Cardiac septum (tissue), 1 donor: ENCODE results near the gene CCM2L. TPM values are rescaled to one million over a fixed set of nuclear protein-coding genes. Genes with fewer than 3 reads are reported as not detected.

ENCODE experiments used
- DNase-seq: peaks from one replicate; pipeline ENCODE4 v3.0.0-alpha.2; 2020; ENCODE audit warnings: low spot score
- intact Hi-C: fragments of 100-400 bp; cut with DNase I; formaldehyde crosslinking; loops from one replicate; pipeline ENCODE4 v1.14.0; 2022
- total RNA-seq: library from RNA; stranded (reverse); fragmentation: NEBNext Ultra II Directional; extraction: Animal tissue kit (Norgen Biotek cat#: 25700); gene quantifications from one replicate; pipeline ENCODE4 v1.2.1, GENCODE V29; 2021
- donor health status: DM: no; HTN: no; CAD: no.

CCM2L gene
- total RNA-seq, 1 donor from 2014 or later = 7.0 TPM

DNA sequence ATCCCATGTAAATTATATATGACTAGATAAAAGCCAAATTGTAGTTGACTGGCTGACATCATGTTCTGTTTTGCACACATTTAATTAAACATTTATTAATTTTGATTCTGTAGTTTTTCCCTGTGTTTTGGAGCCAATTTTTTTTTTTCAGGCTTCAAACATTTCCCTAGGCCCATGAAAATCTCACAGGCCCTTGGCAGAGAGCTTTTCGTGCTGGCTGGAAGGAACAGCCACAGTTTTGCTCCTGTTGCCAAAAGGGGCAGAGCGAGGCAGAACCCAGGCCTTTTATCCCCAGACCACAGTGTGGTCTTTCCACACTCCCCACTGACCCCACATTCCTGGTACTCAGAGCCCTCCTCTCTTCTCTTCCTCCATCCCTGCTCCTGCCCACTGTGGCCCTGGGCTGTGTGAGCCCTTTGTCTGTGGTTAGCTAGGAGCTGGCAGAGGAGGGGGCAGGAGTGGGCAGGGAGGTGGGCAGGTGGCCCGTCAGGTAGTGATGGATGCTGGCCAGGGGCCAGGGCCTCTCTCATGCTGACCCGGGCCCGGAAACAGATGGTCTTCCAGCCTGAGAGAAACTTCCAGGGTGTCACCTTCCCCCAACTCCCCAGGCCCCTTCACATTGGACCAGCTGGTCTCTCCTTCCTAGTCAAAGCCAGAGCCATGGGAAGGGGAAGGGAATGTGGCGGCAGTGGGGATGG, 19.4 kb upstream of the CCM2L start:
- no peak for DNase-seq
- intact Hi-C loops = no loop called here

DNA sequence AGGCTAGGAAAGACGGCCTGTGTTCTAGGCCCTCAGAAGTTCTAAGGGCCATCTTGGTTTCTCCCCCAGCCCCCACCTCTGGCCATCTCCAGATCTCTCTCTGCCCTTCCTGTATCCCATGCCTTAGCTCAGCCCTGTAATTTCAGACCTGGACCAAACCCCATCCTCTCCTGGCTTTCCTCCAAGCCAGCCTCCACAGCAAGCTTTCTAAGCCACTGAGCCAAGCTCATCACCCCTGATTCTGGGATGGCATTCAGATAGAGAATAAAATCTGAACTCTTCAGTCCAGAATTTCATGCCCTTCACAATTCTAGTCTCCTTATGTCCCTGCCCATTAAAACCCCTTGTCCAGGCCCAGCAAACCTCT, 18.9 kb upstream of the CCM2L start:
- no peak for DNase-seq
- intact Hi-C loops = no loop called here

- no peak for DNase-seq
- intact Hi-C loops = no loop called here
These were observed 18.2 kb upstream of the CCM2L start for GRCh38 chr20:31992086-31992485.

GRCh38 chr20:31996996-31997395, 13.2 kb upstream of the CCM2L start:
- intact Hi-C loops = no loop called here
- DNase-seq = no peak

DNA sequence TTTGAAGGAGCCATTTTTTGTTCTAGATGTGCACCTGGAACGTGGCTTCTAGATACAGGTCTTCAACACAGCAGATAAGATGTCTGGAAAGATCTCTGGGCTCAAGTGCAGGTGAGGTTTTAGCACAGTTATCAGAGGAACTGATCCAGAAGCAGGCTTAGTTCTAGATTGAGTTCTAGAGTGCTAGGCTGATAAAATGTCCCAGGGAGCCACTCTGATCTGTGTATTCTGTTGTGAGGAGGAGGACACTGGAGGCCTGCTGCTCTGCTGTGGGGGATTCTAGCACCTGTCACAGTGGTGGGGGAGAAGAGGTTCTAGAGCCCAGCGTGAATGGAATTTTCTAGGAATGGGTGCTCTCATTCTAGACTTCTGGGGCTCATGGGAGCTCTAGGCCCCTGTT, 12.0 kb upstream of the CCM2L start:
- intact Hi-C loops = no loop called here
- no peak for DNase-seq

GRCh38 chr20:32003325-32003724, 6.9 kb upstream of the CCM2L start:
- intact Hi-C loops = no loop called here
- DNase-seq = no peak

DNA sequence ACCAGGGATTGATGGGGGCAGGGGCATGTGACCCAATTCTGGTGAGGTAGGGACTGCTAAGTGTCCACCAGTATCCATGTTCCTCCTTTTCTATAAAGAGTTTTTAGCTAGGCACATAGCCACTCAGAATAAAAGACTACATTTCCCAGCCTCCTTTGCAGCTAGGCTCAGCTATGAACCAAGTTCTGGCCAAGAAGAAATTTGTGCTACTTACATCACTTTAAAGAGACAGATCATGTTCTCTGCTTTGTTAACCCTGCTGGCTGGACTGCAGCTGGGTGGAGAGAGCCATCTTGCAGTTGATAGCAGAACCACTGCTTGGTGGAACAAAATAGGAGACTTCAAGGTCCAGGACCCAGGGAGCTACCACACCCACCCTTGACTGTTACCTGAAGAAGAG, 5.3 kb upstream of the CCM2L start:
- DNase-seq = no peak
- intact Hi-C loops = no loop called here

- DNase-seq = no peak
- intact Hi-C loops = no loop called here
These were observed 4.2 kb upstream of the CCM2L start for GRCh38 chr20:32006053-32006452.

DNA sequence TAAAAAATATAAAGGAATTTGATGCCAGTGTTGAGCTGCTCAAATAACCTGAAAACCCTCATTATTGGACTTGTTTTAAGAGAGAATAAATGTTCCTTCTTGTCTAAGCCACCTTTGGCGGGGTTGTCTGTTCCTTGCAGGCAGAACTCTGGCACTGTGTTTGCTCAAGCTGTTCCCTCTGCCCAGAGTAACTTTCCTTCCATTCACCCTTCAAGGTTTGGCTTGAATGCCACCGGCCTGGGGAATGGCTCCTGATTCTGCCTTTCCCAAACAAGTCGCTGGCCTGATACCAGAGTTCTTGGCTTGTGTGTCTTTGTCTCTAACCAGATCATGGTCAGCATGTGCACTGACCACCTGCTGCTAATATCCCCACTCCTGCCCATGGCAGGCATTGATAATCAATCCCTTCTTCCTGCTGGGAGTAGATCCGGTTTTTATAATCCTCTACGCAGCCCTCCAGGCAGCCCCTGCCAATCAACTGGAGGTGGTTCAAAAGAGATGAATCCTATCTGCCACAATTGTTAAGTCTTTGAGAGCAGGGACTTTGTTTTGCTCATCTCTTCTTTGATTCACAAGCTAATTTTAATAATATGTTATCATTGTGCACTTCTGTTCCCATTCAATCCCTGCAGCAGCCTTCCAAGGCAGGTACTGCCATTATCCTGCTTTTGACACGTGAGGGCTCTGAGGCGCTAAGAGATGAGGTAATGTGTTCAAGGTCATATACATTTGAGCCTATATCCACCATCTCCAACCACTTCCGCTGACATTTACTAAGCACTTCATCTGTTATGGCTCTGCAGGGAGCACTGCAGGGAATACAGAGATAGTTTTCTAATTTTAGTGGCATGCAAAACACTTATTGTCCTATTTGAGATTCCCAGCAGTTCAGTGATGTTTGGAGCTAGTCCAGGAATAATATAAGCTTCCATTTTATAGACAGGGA, 3.1 kb upstream of the CCM2L start:
- no peak for DNase-seq
- intact Hi-C loops = no loop called here

GRCh38 chr20:32007787-32008616, 2.2 kb upstream of the CCM2L start:
- DNase-seq = peak; percentile 84
- intact Hi-C loops = no loop called here

GRCh38 chr20:32009564-32009963, 674 bp upstream of the CCM2L start:
- intact Hi-C loops = no loop called here
- DNase-seq = no peak

DNA sequence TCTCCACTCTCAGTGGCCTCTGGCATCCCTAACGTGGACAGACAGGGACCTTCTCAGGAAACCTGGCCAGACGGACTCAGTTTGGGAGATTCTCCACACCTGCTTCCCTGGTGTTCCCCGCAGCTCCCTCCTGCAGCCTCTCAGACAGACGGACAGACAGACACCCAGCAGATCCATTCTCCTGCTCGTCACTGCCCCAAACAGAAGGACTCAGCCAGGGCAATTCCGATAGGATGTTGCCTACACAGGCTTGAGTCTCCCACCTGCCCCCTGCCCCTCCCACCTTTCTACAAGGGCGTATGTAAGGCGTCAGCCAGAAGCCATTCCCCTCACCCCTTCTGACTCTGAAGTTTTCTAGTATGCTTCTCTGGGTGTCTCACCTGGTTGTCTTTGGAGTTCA, 428 bp downstream of the CCM2L start:
- no peak for DNase-seq
- intact Hi-C loops = no loop called here

GRCh38 chr20:32012159-32012688, 2.0 kb downstream of the CCM2L start:
- intact Hi-C loops = no loop called here
- no peak for DNase-seq

DNA sequence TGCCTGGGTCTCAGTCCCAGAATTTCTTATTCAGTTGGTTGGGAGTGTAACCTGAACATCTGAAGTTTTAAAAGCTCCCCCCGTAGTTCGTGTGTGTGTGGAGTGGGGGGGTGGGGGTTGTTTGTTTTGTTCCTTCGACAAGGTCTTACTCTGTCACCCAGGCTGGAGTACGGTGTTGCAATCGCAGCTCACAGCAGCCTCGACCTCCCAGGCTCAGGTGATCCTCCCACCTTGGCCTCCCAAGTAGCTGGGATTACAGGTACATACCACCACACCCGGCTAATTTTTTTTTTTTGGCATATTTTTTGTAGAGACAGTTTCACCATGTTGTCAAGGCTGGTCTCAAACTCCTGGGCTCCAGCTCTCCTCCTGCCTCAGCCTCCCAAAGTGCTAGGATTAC, 3.1 kb downstream of the CCM2L start:
- DNase-seq = no peak
- intact Hi-C loops = no loop called here

DNA sequence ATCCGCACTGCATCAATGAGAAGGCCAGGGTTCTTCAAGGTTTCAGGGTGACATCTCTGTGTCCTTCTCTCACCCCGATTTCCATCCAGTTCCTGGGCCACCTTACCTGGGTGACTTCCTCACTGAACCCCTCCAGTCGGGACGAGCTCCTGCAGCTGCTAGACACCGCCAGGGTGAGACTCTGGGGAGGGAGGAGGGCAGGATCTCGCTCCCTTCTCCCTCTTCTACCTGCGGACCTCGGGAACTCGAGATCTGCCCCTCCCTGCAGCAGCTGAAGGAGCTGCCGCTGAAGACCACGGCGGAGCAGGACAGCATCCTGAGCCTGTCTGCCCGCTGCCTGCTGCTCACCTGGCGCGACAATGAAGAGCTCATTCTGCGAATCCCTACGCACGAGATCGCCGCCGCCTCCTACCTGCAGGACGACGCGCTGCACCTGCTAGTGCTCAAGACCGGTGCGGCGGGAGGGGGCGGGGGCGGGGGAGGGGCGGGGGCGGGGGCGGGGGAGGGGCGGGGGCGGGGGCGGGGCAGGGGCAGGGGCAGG, 7.5 kb downstream of the CCM2L start:
- intact Hi-C loops = no loop called here
- no peak for DNase-seq

DNA sequence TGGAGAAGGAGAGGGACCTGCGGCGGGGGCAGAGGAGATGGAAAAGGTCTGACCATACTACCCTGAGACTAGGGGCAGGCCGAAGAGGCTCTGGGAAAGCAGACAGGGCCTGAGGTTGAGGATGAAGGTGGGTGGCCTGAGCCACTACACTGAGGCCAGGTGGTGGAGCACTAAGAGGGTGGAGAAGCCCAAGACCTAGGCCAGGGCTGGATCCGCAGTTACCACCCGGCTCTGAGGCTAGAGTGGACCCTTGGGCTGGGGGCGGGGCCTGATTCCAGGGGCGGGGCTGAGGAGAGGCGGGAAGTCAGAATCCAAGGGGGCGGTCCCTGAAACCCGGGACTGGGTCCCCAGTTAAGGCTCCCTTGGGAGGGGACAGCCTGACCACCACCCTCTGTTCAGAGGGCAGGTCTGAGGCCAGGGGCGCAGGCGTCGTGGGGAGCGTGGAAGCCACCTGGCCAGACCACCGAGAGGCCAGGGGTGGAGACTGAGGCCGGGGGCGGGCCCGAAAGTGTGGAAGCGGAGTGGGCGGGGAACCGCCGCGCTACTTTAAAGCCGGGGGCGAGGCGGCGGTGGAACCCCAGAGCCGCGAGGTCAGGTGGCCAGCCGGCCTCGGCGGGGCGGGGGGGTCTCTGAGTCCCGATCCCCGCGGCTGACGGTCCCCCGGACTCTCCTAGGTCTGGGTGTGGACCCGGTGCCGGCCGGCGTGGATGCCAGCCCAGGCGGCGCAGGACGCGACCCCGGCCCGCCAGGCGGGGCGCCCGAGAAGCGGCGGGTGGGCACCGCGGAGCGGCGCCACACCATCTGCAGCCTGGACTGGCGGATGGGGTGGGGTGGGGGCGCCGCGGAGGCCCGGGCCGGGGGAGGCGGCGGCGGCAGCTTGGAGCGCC, 8.3 kb downstream of the CCM2L start:
- intact Hi-C loops = no loop called here
- DNase-seq = no peak

- intact Hi-C loops = no loop called here
- no peak for DNase-seq
These were observed 8.9 kb downstream of the CCM2L start for GRCh38 chr20:32019156-32019510.

DNA sequence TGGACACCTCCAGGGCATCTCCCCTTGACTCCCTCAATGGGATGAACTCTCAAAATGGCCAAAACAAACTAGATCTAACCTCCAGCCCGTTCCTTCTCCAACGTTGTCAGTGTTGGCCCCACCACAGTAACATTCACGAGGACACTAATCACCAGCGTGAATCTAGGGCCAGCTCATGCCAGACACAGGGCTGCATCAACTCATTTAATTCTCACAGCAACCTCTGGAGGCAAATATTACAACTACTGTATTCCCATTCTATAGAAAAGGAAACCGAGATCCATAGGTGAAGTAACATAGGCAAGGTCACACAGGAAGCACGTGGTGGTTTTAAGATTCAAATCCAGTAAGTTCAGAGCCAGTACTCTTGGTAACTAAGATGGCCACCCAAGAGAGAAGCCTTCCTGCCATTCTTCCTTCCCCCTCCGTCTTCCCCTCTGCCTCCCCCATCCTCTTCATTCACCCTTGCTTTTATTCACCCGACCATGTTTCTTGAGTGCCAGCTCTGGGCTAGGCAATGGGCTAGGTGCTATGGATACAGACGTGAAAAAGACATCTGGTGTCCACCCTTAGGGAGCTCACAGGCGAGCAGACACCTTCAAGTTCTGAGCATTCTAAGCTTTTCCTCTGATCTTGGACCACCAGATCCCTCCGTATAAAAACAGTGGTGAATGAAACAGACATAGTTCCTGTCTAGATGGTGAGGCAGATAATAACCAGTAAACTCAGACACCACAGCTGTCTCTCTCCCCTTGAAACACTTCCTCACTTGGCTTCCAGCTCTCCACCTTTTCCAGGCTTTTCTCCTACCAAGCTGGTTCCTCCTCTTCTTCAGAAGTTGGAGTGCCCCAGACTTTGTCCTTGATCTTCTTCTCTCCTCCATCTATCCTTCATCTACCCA, 9.6 kb downstream of the CCM2L start:
- DNase-seq = no peak
- intact Hi-C loops = no loop called here
